HPDE6-E6E7 (cell line): ENCODE results near the gene MFGE8.

Experiments
- DNase-seq: peaks from one replicate; pipeline ENCODE4 v3.0.0; 2011; ENCODE audit warnings: missing footprints; ENCODE audit errors: extremely low spot score

The MFGE8 gene

GRCh38 chr15:88898736-88899135, 14.4 kb downstream of the MFGE8 start:
- no peak for DNase-seq

- DNase-seq, result peak; percentile 80
Observed at GRCh38 chr15:88897456-88898194, 15.6 kb downstream of the MFGE8 start.

- DNase-seq, result no peak
Observed at GRCh38 chr15:88897142-88897455, 16.1 kb downstream of the MFGE8 start.

GRCh38 chr15:88896333-88897033, 16.7 kb downstream of the MFGE8 start:
- no peak for DNase-seq

- DNase-seq, result no peak
Observed at GRCh38 chr15:88894819-88895767, 18.1 kb downstream of the MFGE8 start, which contains the start of gene HAPLN3. Gene HAPLN3 (minus strand): TSS chr15:88895544. CDS start chr15:88887298, 8,246 bp downstream.

- DNase-seq, result peak; percentile 72
Observed at GRCh38 chr15:88894348-88894818, 18.8 kb downstream of the MFGE8 start.

- no peak for DNase-seq
Observed at GRCh38 chr15:88891540-88892254, 21.5 kb downstream of the MFGE8 start.

- DNase-seq, result no peak
Observed at GRCh38 chr15:88890495-88890894, 22.7 kb downstream of the MFGE8 start.

- no peak for DNase-seq
Observed at GRCh38 chr15:88888719-88889118, 24.5 kb downstream of the MFGE8 start.

- DNase-seq, result no peak
Observed at GRCh38 chr15:88887068-88887580, 26.1 kb downstream of the MFGE8 start.

- DNase-seq, result no peak
Observed at GRCh38 chr15:88882785-88883184, 30.4 kb downstream of the MFGE8 start.

GRCh38 chr15:88881775-88882174, 31.4 kb downstream of the MFGE8 start:
- DNase-seq, result no peak

- DNase-seq, result no peak
Observed at GRCh38 chr15:88880944-88881740, 32.0 kb downstream of the MFGE8 start.

- DNase-seq, result peak; percentile 49
Observed at GRCh38 chr15:88878720-88879184, 34.4 kb downstream of the MFGE8 start.

GRCh38 chr15:88877906-88878305, 35.3 kb downstream of the MFGE8 start:
- DNase-seq, result no peak

- DNase-seq, result no peak
Observed at GRCh38 chr15:88877415-88877814, 35.8 kb downstream of the MFGE8 start.

GRCh38 chr15:88876573-88876972, 36.6 kb downstream of the MFGE8 start:
- DNase-seq, result no peak

- DNase-seq, result no peak
Observed at GRCh38 chr15:88874684-88875083, 38.5 kb downstream of the MFGE8 start.

- DNase-seq, result no peak
Observed at GRCh38 chr15:88874275-88874674, 38.9 kb downstream of the MFGE8 start.

GRCh38 chr15:88873786-88874185, 39.4 kb downstream of the MFGE8 start:
- no peak for DNase-seq
